Breast epithelium (tissue), 4 donors: Measurements from ENCODE around the gene PSMA3. TPM values are rescaled to one million over a fixed set of nuclear protein-coding genes. Genes with fewer than 3 reads are reported as not detected.

Experiments used
- DNase-seq, 2 donors: peaks; one replicate each; pipeline ENCODE4 v3.0.0-alpha.2; 2019; ENCODE audit warnings: low spot score in 2 of 2
- H3K27ac ChIP-seq, 2 donors: fragments of 200-600 bp; sonication (generic) in 1 of 2; one replicate each; pipeline ENCODE4 v1.5.1; 2016 to 2019; ENCODE audit warnings: mild to moderate bottlenecking in 1 of 2
- H3K27me3 ChIP-seq, 2 donors: fragments of 200-600 bp; sonication (generic) in 1 of 2; one replicate each; pipeline versions ENCODE4 v1.5.1 to v1.6.0; 2017 to 2019; ENCODE audit warnings: control low read depth in 1 of 2, mild to moderate bottlenecking in 1 of 2
- H3K36me3 ChIP-seq: fragments of 200-600 bp; one replicate; pipeline ENCODE4 v1.5.1; 2019
- H3K4me1 ChIP-seq, 2 donors: fragments of 200-600 bp; sonication (generic); one replicate each; pipeline ENCODE4 v1.5.1; 2016 to 2019; ENCODE audit warnings: control low read depth in 1 of 2
- H3K4me3 ChIP-seq, 3 donors: fragments of 200-600 bp; sonication (generic); 1 replicate in 2 of 3; 2 replicates in 1 of 3; pipeline ENCODE4 v1.5.1; 2016 to 2019; ENCODE audit warnings: mild to moderate bottlenecking in 3 of 3, moderate library complexity in 2 of 3
- H3K9me3 ChIP-seq, 2 donors: fragments of 200-600 bp; sonication (generic) in 1 of 2; one replicate each; pipeline ENCODE4 v1.5.1; 2016 to 2019; ENCODE audit warnings: control low read depth in 1 of 2
- POLR2A ChIP-seq: fragments of 450-650 bp; IDR thresholded peaks from one replicate; pipeline ENCODE4 v1.6.1; 2016; ENCODE audit warnings: antibody characterized with exemption, mild to moderate bottlenecking, moderate library complexity
- POLR2AphosphoS5 ChIP-seq, 3 donors: sonication (generic); formaldehyde crosslinking; IDR thresholded peaks; one replicate each; pipeline ENCODE4 v1.6.1; 2017; ENCODE audit warnings: antibody characterized with exemption in 3 of 3
- intact Hi-C: fragments of 100-400 bp; cut with DNase I; formaldehyde crosslinking; loops from one replicate; pipeline ENCODE4 v1.15.1; 2023; ENCODE audit warnings: low total_unique reads
- total RNA-seq, 3 donors: library from RNA; depleted of rRNA; stranded (reverse); fragments of >200 nt; gene quantifications; one replicate each; pipeline ENCODE4 v1.1.0, GENCODE V29; 2016
- TF ChIP-seq, protein P1 (sequence below), 3 donors: fragments of 450-650 bp; IDR thresholded peaks; one replicate each; pipeline ENCODE4 v1.5.1; 2016 to 2017; ENCODE audit warnings: antibody characterized with exemption in 3 of 3, mild to moderate bottlenecking in 3 of 3, moderate library complexity in 3 of 3

PSMA3 gene
- total RNA-seq, 3 donors from 2014 or later = 76.2 to 113 (median 88.1) TPM

DNA sequence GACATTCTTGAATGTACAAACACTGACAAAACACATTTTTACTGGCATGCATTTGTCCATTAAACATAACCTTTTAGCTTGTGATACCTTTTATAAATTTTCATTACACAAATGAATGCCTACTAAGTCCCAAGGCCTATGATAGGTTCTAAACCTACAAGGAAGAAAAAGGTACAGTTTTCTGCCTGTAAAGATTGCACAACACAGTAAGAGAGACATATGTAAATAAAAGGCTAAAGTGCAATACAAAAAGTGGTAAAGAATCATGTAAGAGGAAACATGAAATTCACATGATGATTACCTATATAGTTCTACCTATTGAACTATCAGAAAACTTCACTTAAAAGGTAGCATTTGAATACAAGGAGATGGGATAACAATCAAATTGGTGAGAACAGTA, 39.1 kb downstream of the PSMA3 start:
- H3K4me1 ChIP-seq = peaks cover 0 to 16% of the 10 kb centered on the region in 2 donors
- no peaks in the 10 kb centered on the region for H3K9me3 ChIP-seq
- TF ChIP-seq POLR2A = no peak
- TF ChIP-seq POLR2AphosphoS5 (IDR thresholded peaks at IDR 0.05) = no peak
- TF ChIP-seq, protein P1, sequence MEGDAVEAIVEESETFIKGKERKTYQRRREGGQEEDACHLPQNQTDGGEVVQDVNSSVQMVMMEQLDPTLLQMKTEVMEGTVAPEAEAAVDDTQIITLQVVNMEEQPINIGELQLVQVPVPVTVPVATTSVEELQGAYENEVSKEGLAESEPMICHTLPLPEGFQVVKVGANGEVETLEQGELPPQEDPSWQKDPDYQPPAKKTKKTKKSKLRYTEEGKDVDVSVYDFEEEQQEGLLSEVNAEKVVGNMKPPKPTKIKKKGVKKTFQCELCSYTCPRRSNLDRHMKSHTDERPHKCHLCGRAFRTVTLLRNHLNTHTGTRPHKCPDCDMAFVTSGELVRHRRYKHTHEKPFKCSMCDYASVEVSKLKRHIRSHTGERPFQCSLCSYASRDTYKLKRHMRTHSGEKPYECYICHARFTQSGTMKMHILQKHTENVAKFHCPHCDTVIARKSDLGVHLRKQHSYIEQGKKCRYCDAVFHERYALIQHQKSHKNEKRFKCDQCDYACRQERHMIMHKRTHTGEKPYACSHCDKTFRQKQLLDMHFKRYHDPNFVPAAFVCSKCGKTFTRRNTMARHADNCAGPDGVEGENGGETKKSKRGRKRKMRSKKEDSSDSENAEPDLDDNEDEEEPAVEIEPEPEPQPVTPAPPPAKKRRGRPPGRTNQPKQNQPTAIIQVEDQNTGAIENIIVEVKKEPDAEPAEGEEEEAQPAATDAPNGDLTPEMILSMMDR (IDR thresholded peaks at IDR 0.05) = no peak
- H3K4me3 ChIP-seq = no peak overlapping the region
- no peaks in the 10 kb centered on the region for H3K27me3 ChIP-seq
- H3K27ac ChIP-seq = no peak overlapping the region
- DNase-seq = no peak
- no peaks in the 10 kb centered on the region for H3K36me3 ChIP-seq
- intact Hi-C loops = no loop called here

DNA sequence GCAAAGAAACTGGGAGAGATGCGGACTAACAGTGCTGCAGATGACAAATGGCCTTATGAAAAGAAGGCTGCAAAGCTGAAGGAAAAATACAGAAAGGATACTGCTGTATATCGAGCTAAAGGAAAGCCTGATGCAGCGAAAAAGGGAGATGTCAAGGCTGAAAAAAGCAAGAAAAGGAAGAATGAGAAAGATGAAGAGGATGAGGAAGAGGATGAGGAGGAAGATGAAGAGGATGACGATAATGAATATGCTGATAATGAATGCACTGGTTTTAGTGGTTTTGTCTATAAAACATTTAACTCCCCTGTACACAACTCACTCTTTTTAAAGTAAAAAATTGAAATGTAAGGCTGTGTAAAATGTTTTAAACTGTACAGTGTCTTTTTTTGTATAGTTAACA, 40.5 kb downstream of the PSMA3 start:
- DNase-seq = no peak
- intact Hi-C loops = no loop called here
- H3K27me3 ChIP-seq = no peaks in the 10 kb centered on the region
- no peak overlapping the region for H3K27ac ChIP-seq
- H3K9me3 ChIP-seq = no peaks in the 10 kb centered on the region
- peaks cover 0 to 16% of the 10 kb centered on the region in 2 donors for H3K4me1 ChIP-seq
- H3K36me3 ChIP-seq = no peaks in the 10 kb centered on the region
- TF ChIP-seq, protein P1 (IDR thresholded peaks at IDR 0.05) = no peak
- H3K4me3 ChIP-seq = no peak overlapping the region

DNA sequence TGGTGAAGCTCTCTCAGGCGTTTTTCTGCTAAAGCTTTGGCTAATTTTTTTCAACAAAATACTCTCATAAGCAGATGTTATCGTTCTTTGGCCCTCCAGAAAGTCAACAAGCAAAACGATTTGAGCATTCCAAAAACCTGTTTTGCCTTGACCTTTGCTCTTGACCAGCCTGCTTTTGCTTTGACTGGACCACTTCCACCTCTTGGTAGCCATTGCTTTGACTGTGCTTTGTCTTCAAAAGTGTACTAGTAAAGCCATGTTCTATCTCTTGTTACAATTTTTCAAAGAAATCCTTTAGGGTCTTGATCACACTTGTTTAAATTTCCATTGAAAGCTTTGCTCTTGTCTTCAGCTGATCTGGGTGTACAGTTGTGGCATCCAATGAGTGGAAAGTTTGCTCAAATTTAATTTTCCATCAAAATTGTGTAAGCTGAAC, 43.0 kb downstream of the PSMA3 start:
- H3K36me3 ChIP-seq = no peaks in the 10 kb centered on the region
- no peaks in the 10 kb centered on the region for H3K4me1 ChIP-seq
- TF ChIP-seq, protein P1 (IDR thresholded peaks at IDR 0.05) = no peak
- no peak for TF ChIP-seq POLR2AphosphoS5 (IDR thresholded peaks at IDR 0.05)
- TF ChIP-seq POLR2A = no peak
- intact Hi-C loops = no loop called here
- H3K4me3 ChIP-seq = no peak overlapping the region
- H3K27me3 ChIP-seq = no peaks in the 10 kb centered on the region
- no peak for DNase-seq
- no peaks in the 10 kb centered on the region for H3K9me3 ChIP-seq
- H3K27ac ChIP-seq = no peak overlapping the region

DNA sequence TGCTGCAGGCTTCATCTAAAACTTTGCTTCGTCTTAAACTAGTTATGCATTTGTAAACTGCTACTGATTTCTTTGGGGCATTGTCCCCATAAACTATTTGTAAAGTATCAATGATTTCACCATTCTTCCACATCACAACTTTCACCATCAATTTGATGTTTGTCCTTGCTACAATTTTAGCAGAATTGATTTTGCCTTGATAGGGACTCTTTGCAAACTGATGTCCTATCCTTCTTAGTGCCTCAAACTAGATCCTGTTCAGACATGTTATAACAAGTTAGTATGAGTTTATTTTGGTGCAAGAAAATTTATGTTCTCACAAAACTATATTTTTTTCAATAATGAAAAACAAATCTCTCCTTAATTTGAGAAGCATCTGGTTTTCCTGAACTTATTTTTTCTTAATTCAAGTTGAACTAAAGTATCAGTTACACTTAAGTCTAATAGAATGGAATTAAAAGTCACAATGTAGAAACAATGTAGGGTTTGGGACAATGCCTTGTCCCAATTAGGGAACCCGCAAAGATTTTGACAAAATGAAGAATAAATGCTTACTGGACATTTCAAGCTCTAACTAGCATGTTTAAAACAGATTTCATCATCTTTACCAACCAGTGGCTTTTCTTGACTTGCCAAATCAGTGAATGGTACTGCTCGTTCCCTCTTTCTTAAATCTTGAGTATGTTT, 43.6 kb downstream of the PSMA3 start:
- no peaks in the 10 kb centered on the region for H3K4me1 ChIP-seq
- no peaks in the 10 kb centered on the region for H3K9me3 ChIP-seq
- intact Hi-C loops = no loop called here
- TF ChIP-seq POLR2A = no peak
- TF ChIP-seq POLR2AphosphoS5 (IDR thresholded peaks at IDR 0.05) = no peak
- TF ChIP-seq, protein P1 (IDR thresholded peaks at IDR 0.05) = no peak
- no peak for DNase-seq
- no peak overlapping the region for H3K4me3 ChIP-seq
- H3K27me3 ChIP-seq = no peaks in the 10 kb centered on the region
- H3K27ac ChIP-seq = no peak overlapping the region
- no peaks in the 10 kb centered on the region for H3K36me3 ChIP-seq

DNA sequence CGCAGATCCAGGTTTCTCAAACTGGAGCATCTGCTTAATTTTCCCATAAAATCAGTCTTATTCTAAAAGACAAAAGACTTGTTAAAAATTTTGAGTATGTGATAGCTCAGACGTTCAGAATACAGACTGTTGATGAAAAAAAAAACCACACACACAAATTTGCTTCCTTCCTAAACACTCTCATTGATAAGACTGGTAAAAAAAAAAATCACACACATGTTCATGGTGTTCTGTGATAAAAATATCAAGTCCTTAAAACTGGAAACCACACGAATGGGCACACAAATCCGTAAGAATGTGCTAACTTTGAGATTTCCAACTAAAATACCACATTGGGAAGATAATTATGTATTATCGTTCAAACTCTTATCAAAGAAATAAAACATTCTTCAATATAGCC, 47.0 kb downstream of the PSMA3 start:
- intact Hi-C loops = no loop called here
- no peaks in the 10 kb centered on the region for H3K27me3 ChIP-seq
- peaks cover 0 to 9% of the 10 kb centered on the region in 2 donors for H3K4me1 ChIP-seq
- H3K36me3 ChIP-seq = no peaks in the 10 kb centered on the region
- no peak for DNase-seq
- TF ChIP-seq POLR2A (no peak), POLR2AphosphoS5 (IDR thresholded peaks at IDR 0.05) (no peak)
- TF ChIP-seq, protein P1 (IDR thresholded peaks at IDR 0.05) = no peak
- no peak overlapping the region for H3K4me3 ChIP-seq
- H3K9me3 ChIP-seq = no peaks in the 10 kb centered on the region
- no peak overlapping the region for H3K27ac ChIP-seq
